Limb (tissue), 2 donors: Measurements from ENCODE around the gene HNRNPF.
"Not testable (repeated sequence)": the region's sequence is repeated elsewhere in the genome, so short reads cannot be mapped to it uniquely, and the experiment has no call there.

ENCODE experiments used
- DNase-seq, 2 donors: peaks; one replicate each; pipeline ENCODE4 v3.0.0-alpha.2; 2016; ENCODE audit errors: extremely low spot score in 2 of 2

The HNRNPF gene

DNA sequence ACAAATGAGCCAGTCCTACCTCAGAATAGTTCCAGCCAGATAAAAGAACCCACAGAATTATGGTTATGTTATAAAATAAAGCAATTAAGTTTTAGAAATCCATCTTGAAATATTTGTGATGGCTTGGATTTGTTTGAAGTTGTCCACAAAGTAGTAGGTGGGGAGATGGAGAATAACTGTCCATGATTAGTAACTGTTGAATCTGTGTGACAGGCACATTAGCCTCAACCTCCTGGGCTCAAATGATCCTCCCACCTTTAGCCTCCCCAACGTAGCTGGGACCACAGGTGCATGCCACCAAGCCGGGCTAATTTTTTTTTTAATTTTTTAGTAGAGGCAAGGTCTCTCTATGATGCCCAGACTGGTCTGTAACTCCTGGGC, 10.1 kb downstream of the HNRNPF start:
- no peak for DNase-seq

DNA sequence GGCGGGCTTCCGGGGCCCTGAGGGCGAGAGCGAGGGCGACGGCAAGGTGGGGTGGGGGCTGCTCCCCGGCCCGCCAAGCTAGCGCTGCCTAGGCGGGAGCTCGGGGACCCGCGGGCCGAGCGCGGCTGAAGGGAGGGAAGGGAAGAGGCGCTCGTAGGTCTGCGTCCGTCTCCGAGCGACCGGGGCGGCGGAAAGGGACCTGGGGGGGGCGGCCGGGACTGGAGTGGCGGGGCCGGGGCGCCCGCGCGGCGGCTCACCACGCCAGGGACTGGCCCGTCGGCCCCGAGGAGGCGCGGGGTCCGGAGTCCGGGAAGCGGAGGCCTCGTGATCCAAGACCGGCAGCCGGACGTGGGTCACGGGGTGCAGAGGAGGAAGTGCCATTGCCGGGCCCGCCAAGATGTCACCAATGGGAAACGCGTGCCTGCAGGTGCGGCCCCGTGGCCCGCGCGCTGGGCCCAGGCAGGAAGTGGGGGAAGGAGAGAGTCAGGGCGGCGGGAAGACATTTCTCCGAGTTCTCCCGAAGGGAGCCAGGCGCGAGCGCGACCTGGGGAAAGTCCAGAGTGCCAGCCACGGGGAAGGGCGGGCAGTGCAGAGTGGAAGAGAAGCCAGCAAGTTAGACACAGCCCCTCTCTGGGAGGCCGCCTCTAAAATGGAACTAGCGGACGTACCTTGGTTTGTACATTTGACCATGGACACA, 11.9 kb downstream of the HNRNPF start:
- DNase-seq, result peak; percentile 54 to 82

DNA sequence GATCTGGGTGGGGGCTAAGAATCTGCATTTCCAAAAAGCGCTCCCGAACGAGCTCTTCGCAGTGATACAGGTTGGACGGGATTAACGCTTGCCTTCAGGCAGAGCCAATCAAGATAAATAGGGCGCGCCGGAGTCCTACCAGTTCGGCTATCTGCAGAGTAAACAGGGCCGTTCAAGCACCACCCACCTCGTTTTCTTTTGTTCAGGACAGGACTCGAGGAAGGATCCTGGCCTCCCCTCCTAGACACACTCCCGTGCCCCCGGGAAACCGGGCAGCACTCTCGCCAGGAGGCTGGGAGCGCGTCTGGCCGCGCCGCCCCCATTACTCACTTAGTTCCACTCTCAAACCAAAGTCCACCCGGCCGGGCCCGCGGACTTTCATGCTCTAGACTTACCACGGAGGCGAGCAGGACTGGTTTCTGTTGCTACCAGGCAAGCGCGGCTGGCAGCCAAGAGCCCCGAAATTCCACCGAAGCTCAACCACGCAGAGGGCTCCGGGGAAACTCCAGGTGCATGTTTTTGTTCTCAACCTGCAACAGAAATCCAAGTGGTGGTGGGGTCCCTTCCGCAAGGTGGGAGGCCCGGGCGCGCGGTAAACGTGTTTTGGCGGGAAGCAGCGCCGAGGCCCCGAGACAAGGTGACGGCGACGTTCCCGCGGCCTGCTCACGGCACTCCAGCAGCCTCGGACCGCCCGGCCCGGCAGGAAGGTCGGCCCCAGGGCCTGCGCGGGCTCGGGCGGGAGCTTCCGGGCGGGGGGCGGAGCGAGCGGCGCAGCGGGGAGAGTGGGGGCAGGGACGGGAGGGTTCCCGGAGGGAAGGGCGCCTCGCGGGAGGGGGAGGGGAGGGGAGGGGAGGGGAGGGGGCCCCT, 12.7 kb downstream of the HNRNPF start:
- DNase-seq, result peak; percentile 57 to 86

DNA sequence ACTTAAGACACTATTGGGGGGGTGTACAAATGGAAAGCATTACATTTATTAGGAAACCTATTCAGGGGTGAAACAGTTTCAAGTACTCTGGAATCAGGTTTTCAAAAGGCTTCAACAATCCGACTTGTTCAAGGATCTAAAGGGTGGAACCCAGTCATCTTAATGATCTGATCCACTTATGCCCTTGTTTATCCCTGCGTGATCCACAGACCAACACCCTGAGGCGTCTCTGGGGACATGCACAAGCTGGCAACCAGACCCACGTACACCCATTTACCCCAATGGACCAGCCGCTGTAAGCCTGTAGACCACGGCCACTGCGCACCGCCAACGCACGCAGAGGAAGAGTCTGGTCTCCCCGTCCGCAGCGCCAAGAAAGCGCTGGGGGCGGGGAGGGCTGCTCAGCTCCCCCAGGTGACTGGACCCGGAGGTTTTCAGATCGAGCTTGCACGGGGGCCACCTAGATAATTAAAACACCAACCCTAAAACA, 13.4 kb downstream of the HNRNPF start:
- peak in 1 of 2 donors; percentile 56 for DNase-seq

DNA sequence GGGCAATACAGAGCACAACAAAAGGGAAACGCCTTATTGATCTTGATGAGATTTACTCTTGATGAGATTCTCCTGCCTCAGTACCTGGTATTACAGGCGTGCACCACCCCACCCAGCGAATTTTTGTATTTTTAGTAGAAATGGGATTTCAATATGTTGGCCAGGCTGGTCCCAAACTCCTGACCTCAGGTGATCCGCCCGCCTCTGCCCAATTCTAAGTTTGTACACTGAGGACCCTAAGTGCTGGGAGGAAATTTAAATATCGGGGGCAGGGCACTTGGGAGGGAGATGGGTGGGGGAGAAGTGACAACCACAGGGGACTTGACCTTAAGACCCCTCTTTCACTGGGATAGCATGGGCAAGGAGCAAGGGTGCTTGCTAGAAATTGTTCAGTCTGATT, 14.1 kb downstream of the HNRNPF start:
- DNase-seq, result no peak

- no peak for DNase-seq
Observed at GRCh38 chr10:43393606-43394360, 15.2 kb downstream of the HNRNPF start.

- not testable (repeated sequence) for DNase-seq
Observed at GRCh38 chr10:43393186-43393585, 15.8 kb downstream of the HNRNPF start.

DNA sequence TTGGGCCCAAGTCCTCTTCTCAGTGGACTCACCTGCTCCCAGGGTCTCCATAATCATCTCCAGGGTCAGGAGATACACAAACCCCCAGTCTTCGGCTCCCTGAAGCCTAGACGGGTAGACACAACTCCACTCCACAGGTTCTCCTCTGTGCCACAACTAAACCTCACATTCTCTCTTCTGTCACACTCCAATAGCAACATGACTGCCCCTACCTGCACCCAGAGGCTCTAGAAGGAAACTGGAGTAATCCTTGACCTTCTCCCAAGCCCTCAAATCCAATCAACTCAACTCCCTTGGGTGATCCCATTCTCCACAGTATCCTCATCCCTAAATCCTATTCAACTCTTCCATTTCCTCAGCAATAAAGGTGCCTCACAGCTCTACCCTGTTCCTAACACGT, 16.2 kb downstream of the HNRNPF start:
- no peak for DNase-seq

GRCh38 chr10:43391496-43391895, 17.5 kb downstream of the HNRNPF start:
- DNase-seq, result no peak

DNA sequence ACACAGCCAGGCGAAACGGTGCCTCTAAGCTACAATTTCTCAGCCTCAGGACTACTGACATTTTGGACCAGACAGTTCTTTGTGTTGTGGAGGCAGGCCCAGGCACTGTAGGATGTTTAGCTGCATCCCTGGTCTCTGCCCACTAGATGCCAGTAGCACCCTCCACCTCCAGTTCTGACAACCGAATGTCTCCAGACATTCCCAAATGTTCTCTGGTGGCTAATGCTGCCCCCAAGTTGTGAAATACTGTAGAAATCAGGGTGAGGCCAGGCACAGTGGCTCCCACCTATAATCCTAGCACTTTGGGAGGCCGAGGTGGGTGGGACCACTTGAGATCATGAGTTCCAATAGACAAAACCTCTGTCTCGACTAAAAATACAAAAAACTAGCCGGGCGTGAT, 18.2 kb downstream of the HNRNPF start:
- no peak for DNase-seq

DNA sequence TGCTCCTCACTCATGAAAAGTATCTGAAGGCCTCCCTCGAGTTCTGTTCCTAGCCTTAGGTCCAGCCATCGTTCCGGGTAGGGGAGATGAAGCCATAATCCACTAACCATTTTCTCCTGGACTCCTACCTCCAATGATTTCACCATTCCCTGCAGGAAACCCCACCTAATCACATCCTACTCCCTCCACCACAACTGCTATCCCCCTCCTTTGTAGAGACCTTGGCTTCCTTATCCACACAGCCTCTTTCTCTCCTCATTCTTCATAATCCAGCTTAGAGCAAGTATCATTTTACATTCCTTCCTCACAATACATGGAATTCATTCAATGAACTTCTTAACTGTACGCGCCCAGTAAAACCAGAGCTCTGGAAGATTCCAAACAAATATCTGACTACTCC, 18.7 kb downstream of the HNRNPF start:
- no peak for DNase-seq

- no peak for DNase-seq
Observed at GRCh38 chr10:43389867-43390266, 19.1 kb downstream of the HNRNPF start.

DNA sequence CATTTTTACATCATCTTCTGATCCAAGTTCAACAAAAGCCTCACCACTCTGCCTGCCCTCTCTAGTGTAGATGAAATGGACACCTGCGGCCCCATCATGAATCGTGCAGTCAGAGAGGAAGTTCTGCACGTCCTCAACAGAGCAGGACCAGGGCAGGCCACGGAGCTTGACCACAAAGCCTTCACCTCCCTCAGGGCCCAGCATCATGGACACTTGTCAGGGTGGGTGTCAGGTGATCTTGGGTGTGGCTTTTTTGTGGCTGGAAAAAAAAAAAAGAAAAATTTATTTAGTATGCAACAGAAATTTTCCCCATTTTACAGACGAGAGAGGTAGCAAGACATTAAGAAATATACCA, 21.3 kb downstream of the HNRNPF start:
- no peak for DNase-seq

DNA sequence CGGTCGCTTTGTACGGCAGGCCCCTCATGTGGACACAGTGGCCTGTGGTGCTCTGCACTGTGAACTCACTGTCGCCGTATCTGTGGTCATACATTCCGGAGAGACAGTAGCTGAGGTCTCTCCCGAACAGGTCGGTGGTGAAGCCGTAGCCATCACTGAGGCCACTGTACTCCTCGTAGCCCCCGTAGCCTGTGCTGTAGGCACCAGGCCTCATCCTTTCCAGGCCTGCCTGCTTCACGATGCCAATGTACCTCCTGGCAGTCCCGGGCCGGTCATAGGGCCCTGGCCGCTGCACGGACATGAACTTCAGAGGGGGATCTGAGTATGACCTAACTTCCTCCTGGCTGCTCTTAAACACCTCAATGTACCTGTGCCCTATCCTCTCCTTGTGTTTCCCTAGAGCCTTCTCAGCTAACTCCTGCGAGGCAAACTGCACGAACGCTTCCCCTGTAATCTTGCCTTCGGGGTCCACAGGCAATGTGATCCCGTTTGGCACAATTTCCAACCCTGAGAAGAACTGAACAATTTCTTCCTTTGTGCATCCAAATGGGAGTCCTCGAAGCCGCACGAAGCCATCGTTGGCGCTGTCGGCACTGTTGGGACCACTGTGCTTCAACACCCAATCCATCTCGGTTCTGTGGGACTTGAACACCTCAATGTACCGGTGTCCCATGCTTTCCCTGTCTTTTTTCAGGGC, 21.9 kb downstream of the HNRNPF start:
- DNase-seq, result no peak

- no peak for DNase-seq
Observed at GRCh38 chr10:43386549-43386948, 22.4 kb downstream of the HNRNPF start.

DNA sequence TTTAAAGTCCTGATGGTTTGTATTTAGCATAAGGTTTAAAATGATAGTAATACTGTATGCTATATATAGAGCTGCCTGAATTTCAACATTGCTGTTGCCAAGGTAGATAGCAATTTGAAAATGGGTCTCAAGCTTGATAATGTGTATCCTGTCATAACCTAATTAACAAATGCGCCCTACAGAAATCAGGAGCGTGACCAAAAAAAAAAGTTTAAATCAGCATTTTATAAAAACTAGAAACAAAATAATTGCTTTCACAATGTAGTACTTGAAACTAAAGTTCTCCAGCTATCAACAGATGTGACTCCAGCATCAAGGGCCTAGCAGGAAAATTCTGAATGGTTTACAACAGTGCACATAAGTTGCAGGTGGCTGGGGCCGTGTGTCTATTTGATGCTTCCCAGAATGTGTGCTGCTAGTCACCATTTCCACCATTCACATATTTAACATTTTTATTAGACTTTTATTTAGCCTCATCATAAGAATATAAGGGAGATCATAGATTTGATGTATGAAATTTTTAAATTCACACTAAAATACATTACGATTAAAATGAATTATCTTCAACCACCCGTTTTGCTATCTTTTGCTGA, 23.5 kb downstream of the HNRNPF start:
- DNase-seq, result no peak

DNA sequence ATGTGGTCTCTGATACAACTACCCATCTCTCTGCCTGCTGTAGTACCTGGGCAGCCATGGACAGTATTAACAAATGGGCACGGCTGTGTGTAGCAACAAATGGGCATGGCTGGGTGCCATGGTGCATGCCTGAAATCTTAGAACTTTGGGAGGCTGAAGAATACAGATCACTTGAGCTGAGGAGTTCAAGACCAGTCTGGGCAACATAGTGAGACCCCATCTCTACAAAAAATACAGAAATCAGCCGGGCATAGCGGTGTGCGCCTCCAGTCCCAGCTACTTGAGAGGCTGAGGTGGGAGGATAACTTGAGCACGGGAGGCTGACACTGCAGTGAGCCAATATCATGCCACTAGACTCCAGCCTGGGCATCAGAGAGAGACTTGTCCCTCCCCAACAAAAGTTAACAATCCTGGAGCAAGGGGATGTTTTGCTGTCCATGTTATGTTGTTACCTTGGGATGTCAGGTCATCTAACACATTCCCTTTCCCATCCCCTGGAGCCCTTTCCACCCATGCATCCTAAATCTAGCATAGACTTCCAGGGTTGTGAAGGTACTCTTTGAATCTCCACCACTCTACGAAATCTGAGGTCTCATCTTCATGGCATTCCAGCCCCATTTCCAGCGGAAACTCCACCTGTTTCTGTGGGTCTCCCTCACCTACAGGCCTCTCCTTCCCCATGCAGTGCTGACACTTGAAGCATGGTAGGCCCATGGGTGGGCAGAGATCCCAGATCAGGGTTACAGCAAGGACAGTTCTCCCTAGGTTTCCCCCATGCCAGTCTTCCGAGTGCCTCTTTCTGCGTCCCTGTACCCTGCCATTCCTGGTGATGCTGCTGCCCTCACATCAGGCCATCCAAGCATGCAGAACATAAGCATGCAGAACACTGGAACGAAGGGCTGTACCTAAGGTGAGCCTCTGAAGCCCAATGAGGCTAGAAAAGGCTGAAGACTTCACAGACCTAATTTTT, 24.4 kb downstream of the HNRNPF start:
- no peak for DNase-seq

DNA sequence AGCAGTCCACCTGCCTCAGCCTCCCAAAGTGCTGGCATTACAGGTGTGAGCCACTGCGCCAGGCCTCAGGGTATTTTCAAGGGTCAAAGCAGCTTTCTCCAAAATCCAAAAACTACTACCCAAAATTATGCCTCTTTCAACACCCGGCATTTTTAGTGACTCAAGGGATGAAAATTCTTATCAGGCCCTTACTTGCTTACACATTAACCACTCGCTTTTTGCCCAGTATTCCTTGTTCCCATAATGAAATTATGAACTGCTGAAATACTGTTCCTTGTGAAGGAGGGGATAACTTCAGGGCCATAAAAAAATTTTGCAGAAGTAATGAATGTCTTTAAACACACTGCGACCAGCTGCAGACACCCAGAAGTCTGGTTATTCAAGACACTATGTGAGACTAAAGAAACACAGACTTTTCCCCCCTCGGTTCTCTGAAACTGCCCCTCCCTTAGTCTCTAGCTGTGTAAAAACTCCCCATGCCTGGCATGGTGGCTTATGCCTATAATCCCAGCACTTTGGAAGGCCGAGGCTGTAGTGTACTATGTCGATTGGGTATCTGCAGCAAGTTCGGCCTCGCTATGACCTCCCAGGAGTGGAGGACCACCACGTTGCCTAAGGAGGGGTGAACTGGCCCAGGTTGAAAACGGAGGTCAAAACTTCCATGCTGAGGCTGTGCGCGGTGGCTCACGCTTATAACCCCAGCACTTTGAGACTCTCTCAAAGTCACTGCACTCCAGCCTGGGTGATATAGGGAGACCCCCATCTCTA, 25.6 kb downstream of the HNRNPF start:
- DNase-seq, result no peak

- DNase-seq, result no peak
Observed at GRCh38 chr10:43380610-43381222, 28.3 kb downstream of the HNRNPF start.
